Adrenal gland (tissue), 12 donors: ENCODE measurements around the gene PLD3. TPM values are rescaled to one million over a fixed set of nuclear protein-coding genes. Genes with fewer than 3 reads are reported as not detected.

ENCODE experiments used
- DNase-seq, 7 donors: peaks; one replicate each; pipeline ENCODE4 v3.0.0-alpha.2; 2019 to 2020
- H3K27ac ChIP-seq, 5 donors: fragments of 200-600 bp; sonication (generic) in 4 of 5; 1 replicate in 3 of 5; 2 replicates in 2 of 5; pipeline versions ENCODE4 v1.5.1 to v1.8.0; 2016 to 2020; ENCODE audit warnings: mild to moderate bottlenecking in 1 of 5
- H3K27me3 ChIP-seq: fragments of 200-600 bp; 2 replicates; pipeline ENCODE4 v1.8.0; 2021
- H3K36me3 ChIP-seq, 2 donors: fragments of 200-600 bp; replicated peaks in 1 of 2; 1 replicate in 1 of 2; 2 replicates in 1 of 2; pipeline versions ENCODE4 v1.5.1 to v1.8.0; 2018 to 2022
- H3K4me1 ChIP-seq, 2 donors: fragments of 200-600 bp; replicated peaks in 1 of 2; 1 replicate in 1 of 2; 2 replicates in 1 of 2; pipeline versions ENCODE4 v1.5.1 to v1.8.0; 2018 to 2021
- H3K4me3 ChIP-seq, 4 donors: fragments of 200-600 bp; sonication (generic) in 3 of 4; one replicate each; pipeline ENCODE4 v1.5.1; 2016 to 2018
- H3K9me3 ChIP-seq, 3 donors: fragments of 200-600 bp; sonication (generic) in 1 of 3; replicated peaks in 1 of 3; 1 replicate in 2 of 3; 2 replicates in 1 of 3; pipeline versions ENCODE4 v1.5.1 to v1.8.0; 2016 to 2021
- CTCF ChIP-seq, 6 experiments: fragments of 450-650 bp in 4 of 6; fragments of 200-600 bp in 2 of 6; sonication (generic) in 1 of 6; IDR thresholded peaks; 1 replicate in 5 of 6; 2 replicates in 1 of 6; pipeline versions ENCODE4 v1.5.1 to v1.8.0; 2016 to 2021; ENCODE audit warnings: antibody characterized with exemption in 6 of 6, mild to moderate bottlenecking in 2 of 6, moderate library complexity in 1 of 6
- POLR2A ChIP-seq, 2 donors: fragments of 450-650 bp; IDR thresholded peaks; one replicate each; pipeline ENCODE4 v1.6.1; 2017; ENCODE audit warnings: antibody characterized with exemption in 2 of 2, mild to moderate bottlenecking in 2 of 2, moderate library complexity in 1 of 2
- WGBS, 4 donors: extraction: QIAGEN DNeasy Blood & Tissue Kit in 2 of 4; methylation state at CpG; one replicate each; pipeline versions ENCODE4 v1.1.5 to v1.1.7; 2013 to 2017; 5-methylcytosine and 5-hydroxymethylcytosine counted together
- intact Hi-C, 2 donors: fragments of 100-400 bp; cut with DNase I; formaldehyde crosslinking; loops; one replicate each; pipeline versions ENCODE4 v1.14.1 to v1.15.0; 2022 to 2023
- polyA plus RNA-seq, 3 donors: library from polyadenylated mRNA; stranded (reverse); fragments of 200-250 nt in 2 of 3; fragments of 350-450 nt in 1 of 3; fragmentation: Illumina TruSeq in 1 of 3; extraction: RNeasy Lipid Tissue Mini Kit (QIAGEN cat#74804) in 1 of 3; gene quantifications; one replicate each; pipeline ENCODE4 v1.2.3, GENCODE V29; 2013 to 2014
- total RNA-seq, 9 donors: library from RNA; depleted of rRNA in 4 of 9; stranded (reverse); fragments of >200 nt in 4 of 9; fragments of 120-200 nt in 1 of 9; fragmentation: NEBNext Ultra II Directional in 1 of 9; extraction: Animal tissue kit (Norgen Biotek cat#: 25700) in 1 of 9; gene quantifications; one replicate each; pipeline versions ENCODE4 v1.1.0 to v1.2.4, GENCODE V29; 2013 to 2023
- donor health status: healthy with polysubstance abuse.
- donor health status: Bipolar disorder and iron deficiency.
- donor health status: DM: yes; HTN: yes; CAD: no.
- donor health status: DM: no; HTN: no; CAD: no.
- donor health status: DM: no; HTN: no; CAD: no.
- donor health status: DM: yes; HTN: yes; CAD: no.

Gene PLD3
- total and polyA plus RNA-seq, 12 donors, result 170 to 1,019 (median 415) TPM

GRCh38 chr19:40395956-40396355 lies 47.5 kb downstream of the PLD3 start:
- TF ChIP-seq POLR2A (IDR thresholded peaks at IDR 0.05) (no peak), CTCF (IDR thresholded peaks at IDR 0.05) (no peak)
- WGBS, 4 donors, result 87 to 97% (median 92%) methylated on average over 10 to 14 of the region's 14 CpGs
- H3K27me3 ChIP-seq, result no peaks in the 10 kb centered on the region
- intact Hi-C loops, result no loop called here
- no peak for DNase-seq
- no peaks in the 10 kb centered on the region for H3K9me3 ChIP-seq
- no peaks in the 10 kb centered on the region for H3K36me3 ChIP-seq
- H3K4me1 ChIP-seq, result peaks cover 0 to 14% of the 10 kb centered on the region in 2 donors
- H3K4me3 ChIP-seq, result no peak overlapping the region
- no peak overlapping the region for H3K27ac ChIP-seq

GRCh38 chr19:40396886-40397567 lies 48.5 kb downstream of the PLD3 start:
- H3K4me3 ChIP-seq, result no peak overlapping the region
- WGBS, 4 donors, result 87 to 88% (median 87%) methylated on average over 9 to 20 of the region's 20 CpGs; no CpG with 5 or more reads in 1 of the 4 donors
- H3K4me1 ChIP-seq, result peaks cover 0 to 14% of the 10 kb centered on the region in 2 donors
- no peaks in the 10 kb centered on the region for H3K27me3 ChIP-seq
- intact Hi-C loops, result no loop called here
- DNase-seq, result no peak
- H3K36me3 ChIP-seq, result no peaks in the 10 kb centered on the region
- no peak overlapping the region for H3K27ac ChIP-seq
- no peaks in the 10 kb centered on the region for H3K9me3 ChIP-seq
- TF ChIP-seq CTCF (IDR thresholded peaks at IDR 0.05) (no peak), POLR2A (IDR thresholded peaks at IDR 0.05) (no peak)

- WGBS, 4 donors, result 91 to 95% (median 94%) methylated on average over 12 to 22 of the region's 22 CpGs
- no peak for DNase-seq
Measured at GRCh38 chr19:40397568-40397906, 49.0 kb downstream of the PLD3 start.

More at GRCh38 chr19:40397568-40397906, 49.0 kb downstream of the PLD3 start:
- H3K27ac ChIP-seq, result no peak overlapping the region
- peaks cover 0 to 14% of the 10 kb centered on the region in 2 donors for H3K4me1 ChIP-seq
- intact Hi-C loops, result no loop called here
- no peaks in the 10 kb centered on the region for H3K27me3 ChIP-seq
- H3K4me3 ChIP-seq, result no peak overlapping the region
- no peaks in the 10 kb centered on the region for H3K36me3 ChIP-seq
- TF ChIP-seq POLR2A (IDR thresholded peaks at IDR 0.05) (no peak), CTCF (IDR thresholded peaks at IDR 0.05) (no peak)
- no peaks in the 10 kb centered on the region for H3K9me3 ChIP-seq
